IPS DF 6.9 (cell line): Measurements from ENCODE around the gene NUDT12.

ENCODE experiments used
- DNase-seq: peaks from one replicate; pipeline ENCODE4 v3.0.0-alpha.2; 2013; ENCODE audit warnings: low read depth, low spot score
- H3K27ac ChIP-seq: one replicate; pipeline ENCODE4 v1.5.1; 2013; ENCODE audit warnings: low read length, control low read depth
- H3K27me3 ChIP-seq: 2 replicates; pipeline ENCODE4 v1.6.1; 2013; ENCODE audit warnings: mild to moderate bottlenecking, low read length; ENCODE audit not compliant: control insufficient read depth, insufficient read depth
- H3K36me3 ChIP-seq: 2 replicates; pipeline ENCODE4 v1.6.1; 2013; ENCODE audit warnings: low read length; ENCODE audit not compliant: control insufficient read depth, insufficient read depth
- H3K4me1 ChIP-seq: 2 replicates; pipeline ENCODE4 v1.6.1; 2013; ENCODE audit warnings: low read length; ENCODE audit not compliant: control insufficient read depth, insufficient read depth
- H3K4me3 ChIP-seq: 2 replicates; pipeline ENCODE4 v1.5.1; 2013; ENCODE audit warnings: mild to moderate bottlenecking, low read length
- H3K9me3 ChIP-seq: 2 replicates; pipeline ENCODE4 v1.6.1; 2013; ENCODE audit warnings: low read length, inconsistent platforms; ENCODE audit not compliant: control insufficient read depth, insufficient read depth
- WGBS: extraction: QIAGEN DNeasy Blood & Tissue Kit; methylation state at CpG from one replicate; pipeline ENCODE4 v1.1.7; 2013; ENCODE audit warnings: mixed read lengths, missing lambda C conversion rate; ENCODE audit not compliant: insufficient read length, insufficient coverage; 5-methylcytosine and 5-hydroxymethylcytosine counted together

Gene NUDT12

GRCh38 chr5:103513701-103514100 lies 48.9 kb downstream of the NUDT12 start:
- no peak overlapping the region for H3K27ac ChIP-seq
- H3K9me3 ChIP-seq = no peaks in the 10 kb centered on the region
- no peak overlapping the region for H3K4me3 ChIP-seq
- H3K36me3 ChIP-seq = no peaks in the 10 kb centered on the region
- no CpG with 5 or more reads among the region's 1 CpG for WGBS
- DNase-seq = no peak
- H3K27me3 ChIP-seq = no peaks in the 10 kb centered on the region
- no peaks in the 10 kb centered on the region; the same call in 1 of the 2 replicates for H3K4me1 ChIP-seq

GRCh38 chr5:103512500-103512899 lies 50.1 kb downstream of the NUDT12 start:
- H3K27me3 ChIP-seq = no peaks in the 10 kb centered on the region
- H3K9me3 ChIP-seq = no peaks in the 10 kb centered on the region
- no peaks in the 10 kb centered on the region for H3K36me3 ChIP-seq
- no peaks in the 10 kb centered on the region; the same call in 1 of the 2 replicates for H3K4me1 ChIP-seq
- no peak for DNase-seq
- WGBS = no CpG with 5 or more reads among the region's 2 CpGs
- H3K27ac ChIP-seq = no peak overlapping the region
- no peak overlapping the region for H3K4me3 ChIP-seq

- Histone ChIP-seq H3K27ac (no peak overlapping the region), H3K27me3 (no peaks in the 10 kb centered on the region), H3K4me1 (no peaks in the 10 kb centered on the region), H3K9me3 (no peaks in the 10 kb centered on the region), H3K36me3 (no peaks in the 10 kb centered on the region), H3K4me3 (no peak overlapping the region)
- no CpG with 5 or more reads among the region's 2 CpGs for WGBS
- DNase-seq = no peak
Observed at GRCh38 chr5:103511554-103511885, 51.1 kb downstream of the NUDT12 start.

- no peak for DNase-seq
- Histone ChIP-seq H3K4me3 (no peak overlapping the region), H3K4me1 (no peaks in the 10 kb centered on the region), H3K27me3 (no peaks in the 10 kb centered on the region), H3K9me3 (no peaks in the 10 kb centered on the region), H3K36me3 (no peaks in the 10 kb centered on the region), H3K27ac (no peak overlapping the region)
- no CpG with 5 or more reads among the region's 1 CpG for WGBS
Observed at GRCh38 chr5:103510851-103511553, 51.6 kb downstream of the NUDT12 start.

- H3K27ac ChIP-seq = no peak overlapping the region
- H3K36me3 ChIP-seq = no peaks in the 10 kb centered on the region
- H3K4me3 ChIP-seq = no peak overlapping the region
- no peaks in the 10 kb centered on the region for H3K9me3 ChIP-seq
- H3K4me1 ChIP-seq = 0 out of 2 replicates have a peak, but pooled peaks cover 1% of the 10 kb centered on the region
- no peaks in the 10 kb centered on the region for H3K27me3 ChIP-seq
- DNase-seq = no peak
- WGBS = no CpG with 5 or more reads among the region's 3 CpGs
Observed at GRCh38 chr5:103505581-103506305, 56.8 kb downstream of the NUDT12 start.

- Histone ChIP-seq H3K27ac (no peak overlapping the region), H3K9me3 (no peaks in the 10 kb centered on the region), H3K27me3 (no peaks in the 10 kb centered on the region), H3K36me3 (no peaks in the 10 kb centered on the region), H3K4me1 (peaks cover 1% of the 10 kb centered on the region; the same call in 1 of the 2 replicates), H3K4me3 (no peak overlapping the region)
- DNase-seq = no peak
Observed at GRCh38 chr5:103503066-103503465, 59.5 kb downstream of the NUDT12 start.

- WGBS = no CpG with 5 or more reads among the region's 3 CpGs
- no peak for DNase-seq
- Histone ChIP-seq H3K4me3 (no peak overlapping the region), H3K9me3 (no peaks in the 10 kb centered on the region), H3K4me1 (peaks cover 1% of the 10 kb centered on the region; the same call in 1 of the 2 replicates), H3K36me3 (no peaks in the 10 kb centered on the region), H3K27ac (no peak overlapping the region), H3K27me3 (no peaks in the 10 kb centered on the region)
Observed at GRCh38 chr5:103502662-103503061, 59.9 kb downstream of the NUDT12 start.
